Neuronal stem cell (in vitro differentiated cells): ENCODE data around the gene RUNX2.

Source experiments
- DNase-seq: peaks from one replicate; pipeline ENCODE4 v3.0.0-alpha.2; 2013; ENCODE audit warnings: low spot score
- H2AFZ ChIP-seq: one replicate; pipeline ENCODE4 v1.6.1; 2013; ENCODE audit warnings: mild to moderate bottlenecking, low read length, inconsistent platforms
- H2AK5ac ChIP-seq: 2 replicates; pipeline ENCODE4 v1.6.1; 2013; ENCODE audit warnings: low read depth, mild to moderate bottlenecking, inconsistent platforms, low read length, moderate library complexity, mixed read lengths
- H2BK120ac ChIP-seq: 2 replicates; pipeline ENCODE4 v1.6.1; 2013; ENCODE audit warnings: low read depth, mild to moderate bottlenecking, inconsistent platforms, low read length, moderate library complexity, mixed read lengths
- H2BK12ac ChIP-seq: one replicate; pipeline ENCODE4 v1.6.1; 2013; ENCODE audit warnings: low read length, inconsistent platforms
- H2BK15ac ChIP-seq: 2 replicates; pipeline ENCODE4 v1.6.1; 2013; ENCODE audit warnings: mild to moderate bottlenecking, low read length, inconsistent platforms, mixed read lengths
- H2BK5ac ChIP-seq: one replicate; pipeline ENCODE4 v1.6.1; 2013; ENCODE audit warnings: inconsistent platforms, mild to moderate bottlenecking, low read length, moderate library complexity
- H3K14ac ChIP-seq: one replicate; pipeline ENCODE4 v1.6.1; 2013; ENCODE audit warnings: low read length, inconsistent platforms
- H3K18ac ChIP-seq: 2 replicates; pipeline ENCODE4 v1.6.1; 2013; ENCODE audit warnings: low read length, inconsistent platforms
- H3K23ac ChIP-seq: 2 replicates; pipeline ENCODE4 v1.6.1; 2013; ENCODE audit warnings: low read depth, mild to moderate bottlenecking, mixed read lengths, low read length, inconsistent platforms; ENCODE audit not compliant: poor library complexity
- H3K27ac ChIP-seq: replicated peaks from 3 replicates; pipeline ENCODE4 v1.5.1; 2013; ENCODE audit warnings: low read length, inconsistent platforms
- H3K27me3 ChIP-seq, 3 experiments: 2 replicates each; pipeline ENCODE4 v1.6.1; 2013; ENCODE audit warnings: low read length in 3 of 3, mild to moderate bottlenecking in 2 of 3, inconsistent platforms in 1 of 3, low read depth in 1 of 3, mixed read lengths in 1 of 3, moderate library complexity in 1 of 3; ENCODE audit not compliant: control insufficient read depth in 3 of 3, insufficient read depth in 3 of 3
- H3K36me3 ChIP-seq, 2 donors: replicated peaks in 1 of 2; 2 replicates each; pipeline ENCODE4 v1.6.1; 2013; ENCODE audit warnings: low read length in 2 of 2; ENCODE audit not compliant: control insufficient read depth in 2 of 2, insufficient read depth in 2 of 2
- H3K4ac ChIP-seq: 2 replicates; pipeline ENCODE4 v1.6.1; 2013; ENCODE audit warnings: inconsistent platforms, mild to moderate bottlenecking, low read length, moderate library complexity
- H3K4me1 ChIP-seq, 2 donors: 1 replicate in 1 of 2; 2 replicates in 1 of 2; pipeline ENCODE4 v1.6.1; 2013; ENCODE audit warnings: low read length in 2 of 2, low read depth in 1 of 2; ENCODE audit not compliant: control insufficient read depth in 2 of 2, insufficient read depth in 1 of 2
- H3K4me2 ChIP-seq: one replicate; pipeline ENCODE4 v1.6.1; 2013; ENCODE audit warnings: mild to moderate bottlenecking, low read length, inconsistent platforms; ENCODE audit not compliant: insufficient read depth, poor library complexity, severe bottlenecking
- H3K4me3 ChIP-seq, 2 donors: 2 replicates each; pipeline ENCODE4 v1.5.1; 2013; ENCODE audit warnings: low read length in 2 of 2, mild to moderate bottlenecking in 2 of 2, inconsistent platforms in 1 of 2, moderate library complexity in 1 of 2
- H3K79me1 ChIP-seq: one replicate; pipeline ENCODE4 v1.6.1; 2013; ENCODE audit warnings: low read depth, mild to moderate bottlenecking, inconsistent platforms, low read length, moderate library complexity
- H3K9ac ChIP-seq: one replicate; pipeline ENCODE4 v1.6.1; 2013; ENCODE audit warnings: mild to moderate bottlenecking, low read depth, low read length, inconsistent platforms; ENCODE audit not compliant: poor library complexity
- H3K9me3 ChIP-seq, 2 donors: replicated peaks in 1 of 2; 2 replicates each; pipeline versions ENCODE3 to v1.6.1; 2013; ENCODE audit warnings: low read length in 2 of 2, mild to moderate bottlenecking in 2 of 2, inconsistent platforms in 1 of 2, low read depth in 1 of 2, mixed read lengths in 1 of 2, moderate library complexity in 1 of 2; ENCODE audit not compliant: control insufficient read depth in 2 of 2, insufficient read depth in 1 of 2
- H4K8ac ChIP-seq: one replicate; pipeline ENCODE4 v1.6.1; 2013; ENCODE audit warnings: low read depth, mild to moderate bottlenecking, inconsistent platforms, low read length, moderate library complexity
- H4K91ac ChIP-seq: one replicate; pipeline ENCODE4 v1.6.1; 2013; ENCODE audit warnings: low read length, low read depth, mild to moderate bottlenecking, inconsistent platforms; ENCODE audit not compliant: poor library complexity
- WGBS, 2 donors: extraction: QIAGEN DNeasy Blood & Tissue Kit; methylation state at CpG; one replicate each; pipeline ENCODE4 v1.1.7; 2013; ENCODE audit warnings: missing lambda C conversion rate in 2 of 2, mixed read lengths in 1 of 2; ENCODE audit not compliant: insufficient read length in 2 of 2, insufficient replicate concordance in 1 of 2; ENCODE audit errors: extremely low coverage in 2 of 2; 5-methylcytosine and 5-hydroxymethylcytosine counted together

Gene RUNX2

DNA sequence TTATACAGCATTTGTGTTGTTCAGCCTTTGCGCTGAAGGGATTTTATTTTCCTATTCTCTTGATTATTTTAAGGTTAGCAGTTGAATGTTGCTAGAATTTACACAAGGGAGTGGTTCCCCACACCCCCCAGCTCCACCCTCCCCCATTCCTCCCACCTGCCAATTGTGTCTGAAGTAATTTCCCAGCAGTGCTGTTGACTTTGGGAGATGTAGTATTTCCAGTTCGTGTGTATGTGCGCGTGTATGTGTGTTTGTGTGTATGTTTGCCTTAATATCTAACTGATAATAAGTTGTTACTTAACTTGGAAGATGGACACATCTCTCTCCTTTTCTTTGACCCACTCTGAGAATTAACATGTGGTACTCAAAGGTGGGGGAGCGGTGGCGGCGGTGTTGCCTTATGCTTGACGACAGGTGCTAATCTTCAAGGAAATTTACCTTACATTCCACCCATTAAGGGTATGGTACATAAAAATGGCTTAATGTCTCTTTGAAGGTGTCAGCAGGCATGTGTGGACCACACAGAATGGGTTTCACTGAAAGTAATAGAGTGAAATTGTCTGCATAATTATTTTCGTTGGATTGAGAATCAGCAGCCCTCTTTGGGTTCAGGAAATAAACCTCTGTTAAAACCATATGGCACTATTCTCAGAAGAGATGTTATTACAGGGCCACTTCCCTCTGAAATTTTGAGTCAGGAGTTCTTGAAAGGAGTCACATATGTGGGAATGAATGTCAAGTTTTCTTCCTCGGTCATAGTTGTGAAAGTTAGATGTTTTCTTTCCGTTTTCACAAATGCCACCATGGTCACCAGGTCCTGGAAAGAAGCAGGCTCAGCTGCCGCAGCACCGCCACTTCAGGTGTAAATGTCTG is 145.2 kb downstream of the RUNX2 start:
- H3K23ac ChIP-seq = no peak overlapping the region
- no peak overlapping the region for H3K18ac ChIP-seq
- no peak overlapping the region for H3K27ac ChIP-seq
- H3K9me3 ChIP-seq = no peaks in the 10 kb centered on the region
- no peak overlapping the region for H2BK120ac ChIP-seq
- no peak overlapping the region for H2BK5ac ChIP-seq
- no peak overlapping the region for H3K9ac ChIP-seq
- no peak overlapping the region for H3K4me2 ChIP-seq
- no peak overlapping the region for H4K91ac ChIP-seq
- H3K4me3 ChIP-seq = no peak overlapping the region
- no peaks in the 10 kb centered on the region for H3K79me1 ChIP-seq
- no CpG with 5 or more reads among the region's 13 CpGs for WGBS, 2 donors
- H3K36me3 ChIP-seq = peaks cover 0 to 82% of the 10 kb centered on the region in 2 donors
- H3K14ac ChIP-seq = no peak overlapping the region
- no peak overlapping the region for H4K8ac ChIP-seq
- H3K4me1 ChIP-seq = no peaks in the 10 kb centered on the region
- no peaks in the 10 kb centered on the region for H3K27me3 ChIP-seq
- H3K4ac ChIP-seq = no peak overlapping the region
- H2BK12ac ChIP-seq = no peak overlapping the region
- H2AFZ ChIP-seq = no peak overlapping the region
- no peak overlapping the region for H2AK5ac ChIP-seq
- DNase-seq = no peak
- H2BK15ac ChIP-seq = no peak overlapping the region

GRCh38 chr6:45474376-45474775 is 146.2 kb downstream of the RUNX2 start:
- no CpG with 5 or more reads among the region's 2 CpGs for WGBS, 2 donors
- no peak overlapping the region for H4K8ac ChIP-seq

DNA sequence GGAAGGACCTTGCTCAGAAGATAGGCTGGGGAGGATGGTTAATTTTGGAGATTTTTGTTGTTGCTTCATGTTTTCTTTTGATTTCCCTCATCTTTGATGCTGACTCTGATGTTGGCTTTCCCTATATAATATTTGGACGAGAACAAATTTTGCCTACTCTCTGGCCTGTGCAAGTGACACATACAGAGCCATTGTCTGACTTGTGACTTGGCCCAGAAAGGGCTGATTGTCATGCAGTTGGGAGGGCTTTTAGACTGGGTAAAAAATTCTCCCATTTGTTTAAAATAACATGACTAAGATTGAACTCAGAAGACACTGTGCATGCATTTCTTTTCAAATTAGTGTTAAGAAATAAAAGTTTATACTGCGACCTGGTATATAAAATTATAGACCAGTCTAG is 148.2 kb downstream of the RUNX2 start:
- Histone ChIP-seq H4K91ac (no peak overlapping the region), H3K36me3 (peaks cover 0 to 80% of the 10 kb centered on the region in 2 donors)

More at GRCh38 chr6:45474376-45474775, 146.2 kb downstream of the RUNX2 start:
- Histone ChIP-seq H3K4me2 (no peak overlapping the region), H2BK5ac (no peak overlapping the region), H4K91ac (no peak overlapping the region), H3K27ac (no peak overlapping the region), H3K14ac (no peak overlapping the region), H3K4ac (no peak overlapping the region), H2BK15ac (no peak overlapping the region), H3K23ac (no peak overlapping the region), H3K9ac (no peak overlapping the region), H2BK120ac (no peak overlapping the region), H2AFZ (no peak overlapping the region), H3K18ac (no peak overlapping the region), H3K79me1 (no peaks in the 10 kb centered on the region), H2AK5ac (no peak overlapping the region), H3K4me1 (no peaks in the 10 kb centered on the region), H3K36me3 (peaks cover 0 to 82% of the 10 kb centered on the region in 2 donors), H3K4me3 (no peak overlapping the region), H3K27me3 (no peaks in the 10 kb centered on the region), H3K9me3 (no peaks in the 10 kb centered on the region), H2BK12ac (no peak overlapping the region)
- no peak for DNase-seq

GRCh38 chr6:45477278-45477677 is 149.1 kb downstream of the RUNX2 start:
- Histone ChIP-seq H3K4me3 (no peak overlapping the region), H3K4ac (no peak overlapping the region), H4K91ac (no peak overlapping the region), H2BK15ac (no peak overlapping the region), H3K4me1 (peaks cover 1 to 8% of the 10 kb centered on the region in 2 donors), H3K4me2 (no peak overlapping the region), H3K23ac (no peak overlapping the region), H2BK5ac (no peak overlapping the region), H3K18ac (no peak overlapping the region), H3K9ac (no peak overlapping the region), H2BK12ac (no peak overlapping the region), H2AFZ (no peak overlapping the region), H2AK5ac (no peak overlapping the region), H2BK120ac (no peak overlapping the region), H3K27me3 (no peaks in the 10 kb centered on the region), H3K14ac (no peak overlapping the region), H3K36me3 (peaks cover 0 to 76% of the 10 kb centered on the region in 2 donors), H3K27ac (no peak overlapping the region), H3K9me3 (no peaks in the 10 kb centered on the region), H4K8ac (no peak overlapping the region), H3K79me1 (no peaks in the 10 kb centered on the region)
- DNase-seq = no peak
- WGBS, 2 donors = no CpG with 5 or more reads among the region's 2 CpGs

More for the DNA sequence above, 148.2 kb downstream of the RUNX2 start:
- H2BK5ac ChIP-seq = no peak overlapping the region
- H3K4me2 ChIP-seq = no peak overlapping the region
- H3K9ac ChIP-seq = no peak overlapping the region
- no peak overlapping the region for H3K18ac ChIP-seq
- no peaks in the 10 kb centered on the region for H3K9me3 ChIP-seq
- no peaks in the 10 kb centered on the region for H3K27me3 ChIP-seq
- H3K79me1 ChIP-seq = no peaks in the 10 kb centered on the region
- no CpG with 5 or more reads among the region's 2 CpGs for WGBS, 2 donors
- no peak overlapping the region for H2AK5ac ChIP-seq
- H3K4me3 ChIP-seq = no peak overlapping the region
- H2BK120ac ChIP-seq = no peak overlapping the region
- H3K4ac ChIP-seq = no peak overlapping the region
- H2BK12ac ChIP-seq = no peak overlapping the region
- no peak for DNase-seq
- no peak overlapping the region for H2AFZ ChIP-seq
- no peak overlapping the region for H3K27ac ChIP-seq
- H3K14ac ChIP-seq = no peak overlapping the region
- no peak overlapping the region for H4K8ac ChIP-seq
- no peak overlapping the region for H2BK15ac ChIP-seq
- peaks cover 1 to 8% of the 10 kb centered on the region in 2 donors for H3K4me1 ChIP-seq
- no peak overlapping the region for H3K23ac ChIP-seq
